Esophagus muscularis mucosa (tissue), 4 donors: ENCODE measurements around the gene PRKCH.

ENCODE experiments used
- EP300 ChIP-seq: sonication (generic); formaldehyde crosslinking; IDR thresholded peaks from one replicate; pipeline ENCODE4 v1.6.1; 2017; ENCODE audit warnings: antibody characterized with exemption
- POLR2A ChIP-seq: fragments of 450-650 bp; IDR thresholded peaks from one replicate; pipeline ENCODE4 v1.6.1; 2017; ENCODE audit warnings: antibody characterized with exemption, moderate library complexity, mild to moderate bottlenecking, low read depth
- TF ChIP-seq, protein P1 (sequence below), 3 experiments: fragments of 200-600 bp in 2 of 3; fragments of 450-650 bp in 1 of 3; sonication (generic) in 2 of 3; IDR thresholded peaks; one replicate each; pipeline ENCODE4 v1.5.1; 2017 to 2019; ENCODE audit warnings: antibody characterized with exemption in 3 of 3, mild to moderate bottlenecking in 2 of 3, moderate library complexity in 1 of 3

DNA sequence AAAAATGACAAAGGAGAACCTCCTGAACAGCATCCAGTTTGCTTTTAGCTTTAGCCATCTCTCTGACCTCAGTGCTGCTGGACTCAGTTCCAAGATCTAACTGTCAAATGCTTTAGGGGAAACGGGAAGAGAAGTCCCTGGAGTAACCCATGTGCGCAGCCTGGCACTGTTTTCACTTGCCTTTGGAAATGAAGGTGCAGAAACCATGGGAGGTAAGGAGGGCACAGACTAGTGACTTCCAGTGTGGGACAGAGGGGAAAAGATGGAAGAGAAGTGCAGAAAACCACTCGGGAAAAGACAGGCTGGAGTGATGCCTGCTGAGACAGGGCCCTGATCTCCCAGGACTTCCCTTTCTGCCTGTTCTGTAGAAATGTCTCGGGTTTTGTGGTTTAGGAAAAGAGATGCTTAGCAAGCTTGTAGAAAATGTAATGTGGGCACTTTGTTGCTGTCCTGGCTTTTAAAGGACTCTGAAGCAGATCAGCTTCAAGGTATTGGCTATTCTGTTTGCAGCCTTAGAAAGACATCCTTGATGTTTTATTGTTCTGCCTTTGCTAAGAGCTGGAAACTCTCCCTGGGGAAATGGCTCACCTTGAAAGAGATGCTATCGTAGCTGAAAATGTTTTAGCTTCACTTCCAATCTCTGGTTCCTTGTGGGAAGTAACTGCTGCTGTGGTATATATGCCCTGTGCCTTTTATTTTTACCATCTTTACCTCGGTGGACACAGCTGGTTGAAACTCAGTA is 249.3 kb downstream of the PRKCH start:
- TF ChIP-seq EP300 (no peak), POLR2A (no peak)
- TF ChIP-seq, protein P1, sequence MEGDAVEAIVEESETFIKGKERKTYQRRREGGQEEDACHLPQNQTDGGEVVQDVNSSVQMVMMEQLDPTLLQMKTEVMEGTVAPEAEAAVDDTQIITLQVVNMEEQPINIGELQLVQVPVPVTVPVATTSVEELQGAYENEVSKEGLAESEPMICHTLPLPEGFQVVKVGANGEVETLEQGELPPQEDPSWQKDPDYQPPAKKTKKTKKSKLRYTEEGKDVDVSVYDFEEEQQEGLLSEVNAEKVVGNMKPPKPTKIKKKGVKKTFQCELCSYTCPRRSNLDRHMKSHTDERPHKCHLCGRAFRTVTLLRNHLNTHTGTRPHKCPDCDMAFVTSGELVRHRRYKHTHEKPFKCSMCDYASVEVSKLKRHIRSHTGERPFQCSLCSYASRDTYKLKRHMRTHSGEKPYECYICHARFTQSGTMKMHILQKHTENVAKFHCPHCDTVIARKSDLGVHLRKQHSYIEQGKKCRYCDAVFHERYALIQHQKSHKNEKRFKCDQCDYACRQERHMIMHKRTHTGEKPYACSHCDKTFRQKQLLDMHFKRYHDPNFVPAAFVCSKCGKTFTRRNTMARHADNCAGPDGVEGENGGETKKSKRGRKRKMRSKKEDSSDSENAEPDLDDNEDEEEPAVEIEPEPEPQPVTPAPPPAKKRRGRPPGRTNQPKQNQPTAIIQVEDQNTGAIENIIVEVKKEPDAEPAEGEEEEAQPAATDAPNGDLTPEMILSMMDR (IDR thresholded peaks at IDR 0.05): no peak
